Prostate gland (tissue), 2 donors: ENCODE data around the gene RTF1. TPM values are rescaled to one million over a fixed set of nuclear protein-coding genes. Genes with fewer than 3 reads are reported as not detected.

Experiments used
- DNase-seq: peaks from one replicate; pipeline ENCODE4 v3.0.0-alpha.2; 2019; ENCODE audit warnings: low spot score
- H3K27ac ChIP-seq, 2 donors: fragments of 200-600 bp; sonication (generic); 2 replicates each; pipeline ENCODE4 v1.5.1; 2017 to 2019
- H3K27me3 ChIP-seq: fragments of 200-600 bp; sonication (generic); replicated peaks from 2 replicates; pipeline ENCODE4 v1.5.1; 2019; ENCODE audit not compliant: insufficient read depth
- H3K36me3 ChIP-seq, 2 donors: fragments of 200-600 bp; sonication (generic); 1 replicate in 1 of 2; 2 replicates in 1 of 2; pipeline versions ENCODE4 v1.5.1 to v1.8.1; 2017 to 2019
- H3K4me1 ChIP-seq: fragments of 200-600 bp; sonication (generic); replicated peaks from 2 replicates; pipeline ENCODE4 v1.5.1; 2019
- H3K4me3 ChIP-seq, 2 donors: fragments of 200-600 bp; sonication (generic); 2 replicates each; pipeline ENCODE4 v1.5.1; 2017 to 2019
- H3K9me3 ChIP-seq: fragments of 200-600 bp; sonication (generic); 2 replicates; pipeline ENCODE4 v1.5.1; 2017
- POLR2A ChIP-seq: fragments of 450-650 bp; IDR thresholded peaks from one replicate; pipeline ENCODE4 v1.6.1; 2016; ENCODE audit warnings: antibody characterized with exemption, mild to moderate bottlenecking
- POLR2AphosphoS5 ChIP-seq: sonication (generic); formaldehyde crosslinking; IDR thresholded peaks from one replicate; pipeline ENCODE4 v1.6.1; 2017; ENCODE audit warnings: antibody characterized with exemption
- WGBS: methylation state at CpG from one replicate; pipeline ENCODE4 v1.1.5; 2018; 5-methylcytosine and 5-hydroxymethylcytosine counted together
- intact Hi-C: fragments of 100-400 bp; cut with DNase I; formaldehyde crosslinking; loops from one replicate; pipeline ENCODE4 v1.14.2; 2022
- total RNA-seq, 2 donors: library from RNA; depleted of rRNA; stranded (reverse); fragments of >200 nt; gene quantifications; one replicate each; pipeline ENCODE4 v1.1.0, GENCODE V29; 2016
- TF ChIP-seq, protein P1 (sequence below), 4 experiments: fragments of 200-600 bp in 2 of 4; fragments of 450-650 bp in 2 of 4; sonication (generic) in 2 of 4; IDR thresholded peaks; 1 replicate in 3 of 4; 2 replicates in 1 of 4; pipeline ENCODE4 v1.5.1; 2016 to 2019; ENCODE audit warnings: antibody characterized with exemption in 4 of 4, mild to moderate bottlenecking in 2 of 4, moderate library complexity in 2 of 4

Gene RTF1
- total RNA-seq, 2 donors from 2014 or later, result 23.8 to 52.4 TPM

- intact Hi-C loops, result no loop called here
- no peaks in the 10 kb centered on the region for H3K36me3 ChIP-seq
- no peak for TF ChIP-seq POLR2A
- TF ChIP-seq POLR2AphosphoS5, result no peak
- TF ChIP-seq, protein P1, sequence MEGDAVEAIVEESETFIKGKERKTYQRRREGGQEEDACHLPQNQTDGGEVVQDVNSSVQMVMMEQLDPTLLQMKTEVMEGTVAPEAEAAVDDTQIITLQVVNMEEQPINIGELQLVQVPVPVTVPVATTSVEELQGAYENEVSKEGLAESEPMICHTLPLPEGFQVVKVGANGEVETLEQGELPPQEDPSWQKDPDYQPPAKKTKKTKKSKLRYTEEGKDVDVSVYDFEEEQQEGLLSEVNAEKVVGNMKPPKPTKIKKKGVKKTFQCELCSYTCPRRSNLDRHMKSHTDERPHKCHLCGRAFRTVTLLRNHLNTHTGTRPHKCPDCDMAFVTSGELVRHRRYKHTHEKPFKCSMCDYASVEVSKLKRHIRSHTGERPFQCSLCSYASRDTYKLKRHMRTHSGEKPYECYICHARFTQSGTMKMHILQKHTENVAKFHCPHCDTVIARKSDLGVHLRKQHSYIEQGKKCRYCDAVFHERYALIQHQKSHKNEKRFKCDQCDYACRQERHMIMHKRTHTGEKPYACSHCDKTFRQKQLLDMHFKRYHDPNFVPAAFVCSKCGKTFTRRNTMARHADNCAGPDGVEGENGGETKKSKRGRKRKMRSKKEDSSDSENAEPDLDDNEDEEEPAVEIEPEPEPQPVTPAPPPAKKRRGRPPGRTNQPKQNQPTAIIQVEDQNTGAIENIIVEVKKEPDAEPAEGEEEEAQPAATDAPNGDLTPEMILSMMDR (IDR thresholded peaks at IDR 0.05), result no peak
- no peak overlapping the region for H3K27ac ChIP-seq
- H3K9me3 ChIP-seq, result no peaks in the 10 kb centered on the region
- H3K27me3 ChIP-seq, result no peaks in the 10 kb centered on the region
- no peaks in the 10 kb centered on the region for H3K4me1 ChIP-seq
- DNase-seq, result no peak
- no peak overlapping the region for H3K4me3 ChIP-seq
- WGBS, result 71% methylated on average over 9 of the region's 9 CpGs
Measured at GRCh38 chr15:41487381-41487780, 70.5 kb downstream of the RTF1 start.

- Histone ChIP-seq H3K27ac (no peak overlapping the region), H3K27me3 (no peaks in the 10 kb centered on the region), H3K4me3 (no peak overlapping the region), H3K36me3 (no peaks in the 10 kb centered on the region), H3K9me3 (no peaks in the 10 kb centered on the region), H3K4me1 (peaks cover under 1% of the 10 kb centered on the region)
- 89% methylated on average over 2 of the region's 2 CpGs for WGBS
- TF ChIP-seq POLR2A, result no peak
- TF ChIP-seq, protein P1 (IDR thresholded peaks at IDR 0.05), result no peak
- TF ChIP-seq POLR2AphosphoS5, result no peak
- intact Hi-C loops, result no loop called here
- DNase-seq, result no peak
Measured at GRCh38 chr15:41487802-41488201, 70.9 kb downstream of the RTF1 start.

GRCh38 chr15:41489641-41490040 is 72.7 kb downstream of the RTF1 start:
- intact Hi-C loops, result no loop called here
- DNase-seq, result no peak
- TF ChIP-seq, protein P1 (IDR thresholded peaks at IDR 0.05), result no peak
- TF ChIP-seq POLR2AphosphoS5 (no peak), POLR2A (no peak)
- Histone ChIP-seq H3K27ac (no peak overlapping the region), H3K4me3 (no peak overlapping the region), H3K4me1 (peaks cover 6% of the 10 kb centered on the region), H3K9me3 (no peaks in the 10 kb centered on the region), H3K27me3 (peaks cover 3% of the 10 kb centered on the region), H3K36me3 (no peaks in the 10 kb centered on the region)
- WGBS, result 100% methylated on average over 2 of the region's 2 CpGs

DNA sequence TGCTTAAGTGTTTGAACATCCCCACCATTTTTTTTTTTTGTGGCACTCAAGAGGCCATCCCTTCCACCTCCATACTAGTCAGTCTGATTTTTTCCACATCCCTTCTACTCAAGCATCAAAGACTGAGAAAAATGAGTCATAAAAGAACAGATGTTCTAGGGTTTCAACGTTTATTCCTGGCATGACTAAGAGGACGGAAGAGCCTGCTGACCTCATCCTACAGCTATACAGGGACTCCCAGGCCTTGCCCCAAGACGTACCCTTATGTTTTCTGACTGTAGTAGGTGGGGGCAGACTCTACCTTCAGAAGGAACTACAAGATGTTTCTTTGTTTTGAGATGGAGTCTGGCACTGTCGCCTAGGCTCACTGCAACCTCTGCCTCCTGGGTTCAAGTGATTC is 73.5 kb downstream of the RTF1 start:
- TF ChIP-seq POLR2AphosphoS5 (no peak), POLR2A (no peak)
- TF ChIP-seq, protein P1 (IDR thresholded peaks at IDR 0.05), result no peak
- no peak for DNase-seq
- intact Hi-C loops, result no loop called here
- H3K4me1 ChIP-seq, result peaks cover 6% of the 10 kb centered on the region
- no peaks in the 10 kb centered on the region for H3K9me3 ChIP-seq
- 35% methylated on average over 4 of the region's 4 CpGs for WGBS
- no peaks in the 10 kb centered on the region for H3K36me3 ChIP-seq
- peaks cover 3% of the 10 kb centered on the region for H3K27me3 ChIP-seq
- H3K4me3 ChIP-seq, result no peak overlapping the region
- no peak overlapping the region for H3K27ac ChIP-seq

DNA sequence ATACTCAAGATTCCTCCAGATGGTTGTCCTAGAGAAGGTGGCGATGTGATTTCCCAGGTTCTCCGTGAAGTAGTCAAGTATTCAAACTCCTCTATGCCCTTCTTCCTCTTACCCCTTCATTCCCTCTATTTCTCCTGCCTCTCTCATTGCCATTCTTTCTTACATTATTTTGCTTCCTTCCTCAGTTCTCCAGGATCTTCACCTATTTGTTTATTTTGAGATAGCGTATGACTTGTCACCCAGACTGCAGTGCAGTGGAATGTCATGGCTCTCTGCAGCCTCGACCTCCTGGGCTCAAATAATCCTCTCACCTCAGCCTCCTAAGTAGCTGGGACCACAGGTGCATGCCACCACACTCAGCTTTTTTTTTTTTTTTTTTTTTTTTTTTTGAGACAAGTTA is 75.0 kb downstream of the RTF1 start:
- Histone ChIP-seq H3K4me3 (no peak overlapping the region), H3K27ac (no peak overlapping the region), H3K9me3 (no peaks in the 10 kb centered on the region), H3K36me3 (no peaks in the 10 kb centered on the region), H3K27me3 (peaks cover 3% of the 10 kb centered on the region), H3K4me1 (peaks cover 6% of the 10 kb centered on the region)
- 86% methylated on average over 4 of the region's 4 CpGs for WGBS
- intact Hi-C loops, result no loop called here
- no peak for DNase-seq
- TF ChIP-seq POLR2A (no peak), POLR2AphosphoS5 (no peak)
- TF ChIP-seq, protein P1 (IDR thresholded peaks at IDR 0.05), result no peak
